Activated B cell treated with CpG ODN at 0.5 μM for 24 hours (primary cell): Measurements from ENCODE around the gene TFIP11. TPM values are rescaled to one million over a fixed set of nuclear protein-coding genes. Genes with fewer than 3 reads are reported as not detected.

ENCODE experiments used
- ATAC-seq: fragments of 200-7000 bp; cut with Tn5 transposase; one replicate; pipeline ENCODE4 v1.10.0; 2021; ENCODE audit warnings: low read depth, mild to moderate bottlenecking, moderate library complexity
- CTCF ChIA-PET: fragments of 350-600 bp; sonication (Branson Sonifier 250); formaldehyde crosslinking; loops from one replicate; lab custom pipeline; 2021; ENCODE audit warnings: antibody characterized with exemption; lab: Charles Lee
- POLR2A ChIA-PET: fragments of 350-600 bp; sonication (Branson Sonifier 250); formaldehyde crosslinking; loops from one replicate; lab custom pipeline; 2021; ENCODE audit warnings: antibody characterized with exemption; lab: Charles Lee
- DNase-seq: peaks from one replicate; pipeline ENCODE4 v3.0.0; 2022
- H3K27ac Mint-ChIP-seq: one replicate; pipeline ENCODE4 v1.8.0; 2020; ENCODE audit warnings: mixed read lengths
- H3K27me3 Mint-ChIP-seq: one replicate; pipeline ENCODE4 v1.8.0; 2021; ENCODE audit warnings: mixed read lengths
- H3K36me3 Mint-ChIP-seq: one replicate; pipeline ENCODE4 v1.8.0; 2021; ENCODE audit warnings: low read depth, mixed read lengths
- H3K4me1 Mint-ChIP-seq: one replicate; pipeline ENCODE4 v1.8.0; 2021; ENCODE audit warnings: mixed read lengths
- H3K4me3 Mint-ChIP-seq: one replicate; pipeline ENCODE4 v1.8.0; 2020; ENCODE audit warnings: mild to moderate bottlenecking, mixed read lengths
- H3K9me3 Mint-ChIP-seq: one replicate; pipeline ENCODE4 v1.8.0; 2020; ENCODE audit warnings: mixed read lengths
- CTCF ChIP-seq: fragments of 200-600 bp; IDR thresholded peaks from one replicate; pipeline ENCODE4 v1.8.0; 2022; ENCODE audit warnings: antibody characterized with exemption, mild to moderate bottlenecking
- intact Hi-C: fragments of 100-400 bp; cut with micrococcal nuclease; formaldehyde crosslinking; loops from one replicate; pipeline ENCODE4 v1.15.1; 2024
- total RNA-seq: library from RNA; stranded (reverse); gene quantifications from 2 replicates; pipeline ENCODE4 v1.2.3, GENCODE V29; 2022

The TFIP11 gene
- total RNA-seq, 1 donor from 2014 or later: 59.0 TPM

GRCh38 chr22:26536056-26536761 lies 23.9 kb upstream of the TFIP11 start:
- Mint-ChIP-seq H3K9me3 (no peaks in the 10 kb centered on the region), H3K4me1 (peaks cover 49% of the 10 kb centered on the region), H3K4me3 (peak overlapping the region; percentile 67), H3K27ac (peak overlapping the region; percentile 94), H3K36me3 (peaks cover 34% of the 10 kb centered on the region), H3K27me3 (no peaks in the 10 kb centered on the region)
- ChIA-PET CTCF (interaction anchor here (1.2 to 1.6 kb wide), 2 partner anchors 34 to 108 kb away, joined by 5 to 7 read pairs; no protein-coding TSS in a partner anchor), POLR2A (interaction anchor here (0.7 to 2.6 kb wide), 7 partner anchors 12 to 137 kb away, joined by 3 to 19 read pairs (median 3); partner anchors contain the start of genes HPS4, SRRD and TFIP11)
- intact Hi-C loops: no loop called here
- ATAC-seq (peak; percentile 27), DNase-seq (no peak)
- no peak for TF ChIP-seq CTCF

GRCh38 chr22:26535603-26535908 lies 23.3 kb upstream of the TFIP11 start:
- no peak for TF ChIP-seq CTCF
- ChIA-PET POLR2A (interaction anchor here (0.7 to 2.6 kb wide), 8 partner anchors 11 to 137 kb away, joined by 3 to 19 read pairs (median 3); partner anchors contain the start of genes HPS4, SRRD and TFIP11), CTCF (interaction anchor here (1.2 to 1.6 kb wide), 2 partner anchors 33 to 108 kb away, joined by 5 to 7 read pairs; no protein-coding TSS in a partner anchor)
- Mint-ChIP-seq H3K27ac (peak overlapping the region; percentile 94), H3K4me3 (peak overlapping the region; percentile 67), H3K4me1 (peaks cover 49% of the 10 kb centered on the region), H3K27me3 (no peaks in the 10 kb centered on the region), H3K9me3 (no peaks in the 10 kb centered on the region), H3K36me3 (peaks cover 35% of the 10 kb centered on the region)
- intact Hi-C loops: loop anchor here (1.0 kb wide), 1 partner anchor 55 kb away; the partner anchor contains the start of gene TPST2
- ATAC-seq: peak; percentile 81
- DNase-seq: peak; percentile 19

GRCh38 chr22:26534874-26535602 lies 22.8 kb upstream of the TFIP11 start:
- no peak for TF ChIP-seq CTCF
- Mint-ChIP-seq H3K4me1 (peaks cover 49% of the 10 kb centered on the region), H3K27ac (peak overlapping the region; percentile 94), H3K4me3 (peak overlapping the region; percentile 67), H3K27me3 (no peaks in the 10 kb centered on the region), H3K36me3 (peaks cover 35% of the 10 kb centered on the region), H3K9me3 (no peaks in the 10 kb centered on the region)
- POLR2A ChIA-PET: interaction anchor here (0.6 to 2.6 kb wide), 11 partner anchors 11 to 688 kb away, joined by 3 to 19 read pairs (median 3); partner anchors contain the start of genes HPS4, SRRD and TFIP11
- CTCF ChIA-PET: interaction anchor here (0.9 to 1.6 kb wide), 3 partner anchors 23 to 109 kb away, joined by 3 to 7 read pairs (median 5); no protein-coding TSS in a partner anchor
- intact Hi-C loops: loop anchor here (1.0 kb wide), 1 partner anchor 55 kb away; the partner anchor contains the start of gene TPST2
- ATAC-seq (peak; percentile 50), DNase-seq (no peak)

GRCh38 chr22:26534171-26534855 lies 22.0 kb upstream of the TFIP11 start:
- peaks cover 49% of the 10 kb centered on the region for H3K4me1 Mint-ChIP-seq
- intact Hi-C loops: no loop called here
- ATAC-seq (no peak), DNase-seq (no peak)
- H3K36me3 Mint-ChIP-seq: peaks cover 40% of the 10 kb centered on the region
- H3K27ac Mint-ChIP-seq: peak overlapping the region; percentile 76
- CTCF ChIA-PET: interaction anchor here (0.9 to 1.6 kb wide), 2 partner anchors 23 to 110 kb away, joined by 3 to 5 read pairs; no protein-coding TSS in a partner anchor
- H3K9me3 Mint-ChIP-seq: no peaks in the 10 kb centered on the region
- no peaks in the 10 kb centered on the region for H3K27me3 Mint-ChIP-seq
- POLR2A ChIA-PET: interaction anchor here (0.7 to 2.6 kb wide), 5 partner anchors 17 to 110 kb away, joined by 3 to 19 read pairs (median 4); partner anchors contain the start of genes HPS4, SRRD and TFIP11
- no peak for TF ChIP-seq CTCF
- peak overlapping the region; percentile 30 for H3K4me3 Mint-ChIP-seq
